Glomerular visceral epithelial cell (primary cell): ENCODE measurements around the gene PCDH10.

Experiments
- DNase-seq: peaks from one replicate; pipeline ENCODE4 v3.0.0-alpha.2; 2016; ENCODE audit errors: extremely low spot score

The PCDH10 gene

GRCh38 chr4:133150486-133151340, 1.6 kb downstream of the PCDH10 start:
- peak; percentile 37 for DNase-seq

- peak; percentile 28 for DNase-seq
Observed at GRCh38 chr4:133151341-133151690, 2.2 kb downstream of the PCDH10 start.

GRCh38 chr4:133151691-133152329, 2.7 kb downstream of the PCDH10 start:
- DNase-seq, result peak; percentile 18

GRCh38 chr4:133152330-133152821, 3.3 kb downstream of the PCDH10 start:
- DNase-seq, result peak; percentile 1

GRCh38 chr4:133152831-133153481, 3.9 kb downstream of the PCDH10 start:
- no peak for DNase-seq

GRCh38 chr4:133154725-133155124, 5.6 kb downstream of the PCDH10 start:
- peak; percentile 49 for DNase-seq

GRCh38 chr4:133156096-133156495, 7.0 kb downstream of the PCDH10 start:
- no peak for DNase-seq

GRCh38 chr4:133156556-133156955, 7.5 kb downstream of the PCDH10 start:
- DNase-seq, result no peak

GRCh38 chr4:133157460-133158160, 8.5 kb downstream of the PCDH10 start:
- no peak for DNase-seq

- DNase-seq, result no peak
Observed at GRCh38 chr4:133160853-133161252, 11.8 kb downstream of the PCDH10 start.

- DNase-seq, result no peak
Observed at GRCh38 chr4:133161570-133162295, 12.6 kb downstream of the PCDH10 start.

GRCh38 chr4:133162941-133163340, 13.8 kb downstream of the PCDH10 start:
- DNase-seq, result no peak

GRCh38 chr4:133178956-133179355, 29.9 kb downstream of the PCDH10 start:
- no peak for DNase-seq

GRCh38 chr4:133186210-133186609, 37.1 kb downstream of the PCDH10 start:
- DNase-seq, result no peak

GRCh38 chr4:133186845-133187244, 37.8 kb downstream of the PCDH10 start:
- no peak for DNase-seq

- no peak for DNase-seq
Observed at GRCh38 chr4:133188433-133189146, 39.5 kb downstream of the PCDH10 start.

GRCh38 chr4:133189147-133189517, 40.0 kb downstream of the PCDH10 start:
- no peak for DNase-seq

GRCh38 chr4:133190098-133190497, 41.0 kb downstream of the PCDH10 start:
- DNase-seq, result no peak

- no peak for DNase-seq
Observed at GRCh38 chr4:133208694-133209285, 59.7 kb downstream of the PCDH10 start.

- DNase-seq, result no peak
Observed at GRCh38 chr4:133233922-133234321, 84.8 kb downstream of the PCDH10 start.
